GM12878 (cell line): Measurements from ENCODE around the gene SPIN1. TPM values are rescaled to one million over a fixed set of nuclear protein-coding genes. Genes with fewer than 3 reads are reported as not detected.
A peak's percentile ranks its signal among the peaks of the same experiment; 100 is the strongest.

ENCODE experiments used
- ATAC-seq: fragments of 200-7000 bp; cut with Tn5 transposase; 3 replicates; pipeline ENCODE4 v1.9.1; 2020; ENCODE audit warnings: mild to moderate bottlenecking, moderate library complexity
- BruUV-seq: library from RNA; stranded (reverse); fragments of 400-500 nt; replicated peaks from 2 replicates; lab custom pipeline; 2021; lab: Mats Ljungman, UMichigan
- CTCF ChIA-PET: fragments of 300-600 bp; sonication (Branson Sonifier 250); formaldehyde crosslinking; extraction: SDS; loops from one replicate; lab custom pipeline; 2021; ENCODE audit warnings: inconsistent platforms; lab: Yijun Ruan, JAX
- POLR2A ChIA-PET: fragments of 350-600 bp; formaldehyde crosslinking; extraction: SDS; loops from one replicate; lab custom pipeline; 2021; ENCODE audit warnings: inconsistent platforms; lab: Charles Lee
- RAD21 ChIA-PET: fragments of 300-600 bp; sonication (Branson Sonifier 250); formaldehyde crosslinking; loops from one replicate; lab custom pipeline; 2023; ENCODE audit warnings: antibody characterized with exemption; ENCODE audit not compliant: unreplicated experiment; lab: Charles Lee
- SMC1A ChIA-PET: fragments of 300-600 bp; sonication (Branson Sonifier 250); formaldehyde crosslinking; loops from one replicate; lab custom pipeline; 2023; ENCODE audit not compliant: unreplicated experiment, uncharacterized antibody; lab: Charles Lee
- DNase-seq: peaks from one replicate; pipeline ENCODE4 v3.0.0-alpha.2; 2011; ENCODE audit warnings: low read depth, low spot score
- FAIRE-seq: peaks from 3 replicates; lab custom pipeline; 2011; peaks lifted over from hg19 to GRCh38; lab: Jason Lieb, UNC
- H2AFZ ChIP-seq: 2 replicates; pipeline ENCODE4 v1.6.0; 2011; ENCODE audit warnings: low read depth, low read length, control low read depth; ENCODE audit not compliant: control insufficient read depth
- H3K27ac ChIP-seq: 2 replicates; pipeline ENCODE4 v1.5.1; 2011; ENCODE audit warnings: control low read depth; ENCODE audit not compliant: control insufficient read depth, insufficient read depth
- H3K27me3 ChIP-seq, 2 experiments: replicated peaks in 1 of 2; 2 replicates each; pipeline versions ENCODE4 v1.6.0 to v1.6.1; 2011; ENCODE audit warnings: low read length in 1 of 2; ENCODE audit not compliant: control insufficient read depth in 2 of 2, insufficient read depth in 2 of 2
- H3K36me3 ChIP-seq, 2 experiments: 2 replicates each; pipeline ENCODE4 v1.5.1; 2011; ENCODE audit warnings: low read length in 1 of 2; ENCODE audit not compliant: control insufficient read depth in 2 of 2, insufficient read depth in 2 of 2
- H3K4me1 ChIP-seq: 2 replicates; pipeline ENCODE4 v1.6.1; 2011; ENCODE audit warnings: mild to moderate bottlenecking, low read length, moderate library complexity, mixed read lengths; ENCODE audit not compliant: control insufficient read depth, insufficient read depth
- H3K4me2 ChIP-seq: 2 replicates; pipeline ENCODE4 v1.6.0; 2011; ENCODE audit warnings: control low read depth; ENCODE audit not compliant: control insufficient read depth, insufficient read depth
- H3K4me3 ChIP-seq: fragments of 200-600 bp; sonication (generic); 2 replicates; pipeline ENCODE4 v1.5.1; 2016
- H3K79me2 ChIP-seq: 2 replicates; pipeline ENCODE4 v1.6.0; 2011; ENCODE audit warnings: low read length; ENCODE audit not compliant: control insufficient read depth, insufficient read depth
- H3K9ac ChIP-seq: 2 replicates; pipeline ENCODE4 v1.8.0; 2011; ENCODE audit warnings: low read length, control low read depth, mixed read lengths; ENCODE audit not compliant: control insufficient read depth, insufficient read depth
- H3K9me3 ChIP-seq: replicated peaks from 3 replicates; pipeline ENCODE4 v1.5.1; 2011; ENCODE audit warnings: mild to moderate bottlenecking, low read length; ENCODE audit not compliant: control insufficient read depth, insufficient read depth
- H4K20me1 ChIP-seq: 2 replicates; pipeline ENCODE4 v1.6.0; 2011; ENCODE audit not compliant: control insufficient read depth, insufficient read depth
- BCL11A ChIP-seq: IDR thresholded peaks from 2 replicates; pipeline ENCODE4 v1.6.1; 2011; ENCODE audit warnings: low read depth, low read length
- CBX5 ChIP-seq: sonication (generic); IDR thresholded peaks from 2 replicates; pipeline ENCODE4 v1.6.1; 2016; ENCODE audit warnings: low read depth, moderate library complexity, mild to moderate bottlenecking, inconsistent platforms
- JUNB ChIP-seq: IDR thresholded peaks from 2 replicates; pipeline ENCODE4 v1.6.1; 2016; ENCODE audit warnings: antibody characterized with exemption, mild to moderate bottlenecking
- WGBS: methylation state at CpG from one replicate; pipeline ENCODE4 v1.1.6; 2016; ENCODE audit warnings: low lambda C conversion rate; ENCODE audit not compliant: insufficient replicate concordance, insufficient coverage; ENCODE audit errors: missing lambda C conversion rate; 5-methylcytosine and 5-hydroxymethylcytosine counted together
- in situ Hi-C: fragments of 300-500 bp; cut with MboI; formaldehyde crosslinking; loops from 9 replicates; pipeline ENCODE4 v1.14.3; 2018; ENCODE audit warnings: mixed read lengths
- intact Hi-C: fragments of 100-400 bp; cut with micrococcal nuclease; formaldehyde crosslinking; loops from one replicate; pipeline ENCODE4 v1.14.2; 2022; ENCODE audit not compliant: unreplicated experiment
- polyA plus RNA-seq, 11 experiments: library from polyadenylated mRNA; depleted of rRNA in 4 of 11; unstranded in 6 of 11; stranded (reverse) in 5 of 11; fragments of >200 nt; fragmentation: Nextera tagmentation in 4 of 11; fragmentation: Illumina TruSeq in 1 of 11; extraction: Ambion mirVana in 4 of 11; extraction: Trizol in 1 of 11; gene quantifications; 1 replicate in 1 of 11; 2 replicates in 10 of 11; pipeline versions ENCODE4 v1.2.1 to v1.2.3, GENCODE V29; 2011 to 2016; ENCODE audit warnings: inconsistent platforms in 2 of 11, missing spikeins in 2 of 11, low read depth in 1 of 11
- total RNA-seq, 4 experiments: library from RNA; depleted of rRNA in 3 of 4; stranded (reverse); fragments of >200 nt in 3 of 4; fragmentation: Illumina TruSeq in 1 of 4; extraction: Trizol in 1 of 4; gene quantifications; 2 replicates each; pipeline versions ENCODE4 v1.2.1 to v1.2.3, GENCODE V29; 2013 to 2021
- TF ChIP-seq, protein P1 (sequence below): IDR thresholded peaks from 2 replicates; pipeline ENCODE4 v1.6.1; 2012; ENCODE audit warnings: low read length, inconsistent platforms
- TF ChIP-seq, protein P2 (sequence below): fragments of 150-350 bp; IDR thresholded peaks from 2 replicates; pipeline ENCODE4 v1.6.1; 2014; ENCODE audit warnings: mild to moderate bottlenecking, low read depth, low read length

SPIN1 gene
- total and polyA plus RNA-seq, 10 of the 15 experiments (the other 5 are each of a cell fraction or from before 2014, with no cell fraction given): 6.6 to 30.3 (median 17.1) TPM

DNA sequence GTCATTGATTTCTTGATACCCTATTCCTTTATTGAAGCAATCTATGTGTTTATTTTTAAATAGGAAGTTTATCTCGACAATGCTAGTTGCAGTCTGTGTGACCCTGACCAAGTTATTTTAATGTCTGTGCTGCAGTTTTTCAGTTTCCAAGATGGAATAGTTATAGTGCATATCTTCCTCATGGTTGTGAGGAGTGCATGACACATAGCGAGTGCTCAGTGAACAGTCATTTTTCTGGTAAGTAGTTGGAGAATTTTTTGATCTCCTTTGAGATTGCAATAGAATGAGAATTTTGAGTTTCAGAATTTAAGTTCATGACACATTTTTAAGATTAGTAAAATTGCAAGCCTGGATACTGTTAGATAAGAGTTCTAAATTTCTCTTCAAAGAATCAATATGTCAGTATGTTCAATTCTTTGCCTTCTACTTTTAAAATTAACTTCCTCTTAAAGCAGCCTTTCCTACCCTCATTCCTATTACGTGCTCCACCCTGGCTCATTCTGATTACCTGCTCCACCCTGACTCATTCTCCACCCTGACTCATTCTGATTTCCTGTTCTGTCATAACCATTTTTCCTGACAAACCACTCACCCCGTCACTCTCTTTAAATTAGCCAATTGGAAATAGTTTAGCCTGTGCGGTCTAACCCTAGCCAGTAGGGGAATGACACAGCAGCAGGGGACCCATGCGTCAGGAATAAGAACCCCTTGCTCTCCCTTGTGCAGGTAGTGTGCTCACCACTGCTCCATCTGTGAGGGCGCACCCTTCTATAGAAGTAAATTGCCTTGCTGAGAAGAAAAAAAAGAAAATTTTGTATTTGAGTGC, 30.7 kb downstream of the SPIN1 start:
- Histone ChIP-seq H3K4me3 (no peak overlapping the region), H4K20me1 (no peaks in the 10 kb centered on the region), H3K27me3 (no peaks in the 10 kb centered on the region), H3K36me3 (peaks cover 0 to 2% of the 10 kb centered on the region in 2 experiments; a peak in 1 of 4 replicates), H3K4me1 (no peaks in the 10 kb centered on the region), H3K27ac (no peak overlapping the region), H3K9me3 (peaks cover 12% of the 10 kb centered on the region), H3K4me2 (no peak overlapping the region), H3K9ac (no peak overlapping the region), H3K79me2 (no peaks in the 10 kb centered on the region), H2AFZ (no peak overlapping the region)
- ATAC-seq (no peak), DNase-seq (no peak), FAIRE-seq (no peak)
- TF ChIP-seq, protein P1, sequence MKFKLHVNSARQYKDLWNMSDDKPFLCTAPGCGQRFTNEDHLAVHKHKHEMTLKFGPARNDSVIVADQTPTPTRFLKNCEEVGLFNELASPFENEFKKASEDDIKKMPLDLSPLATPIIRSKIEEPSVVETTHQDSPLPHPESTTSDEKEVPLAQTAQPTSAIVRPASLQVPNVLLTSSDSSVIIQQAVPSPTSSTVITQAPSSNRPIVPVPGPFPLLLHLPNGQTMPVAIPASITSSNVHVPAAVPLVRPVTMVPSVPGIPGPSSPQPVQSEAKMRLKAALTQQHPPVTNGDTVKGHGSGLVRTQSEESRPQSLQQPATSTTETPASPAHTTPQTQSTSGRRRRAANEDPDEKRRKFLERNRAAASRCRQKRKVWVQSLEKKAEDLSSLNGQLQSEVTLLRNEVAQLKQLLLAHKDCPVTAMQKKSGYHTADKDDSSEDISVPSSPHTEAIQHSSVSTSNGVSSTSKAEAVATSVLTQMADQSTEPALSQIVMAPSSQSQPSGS: no peak
- TF ChIP-seq JUNB (peak; percentile 30; the same call in 1 of the 2 replicates), CBX5 (peak; percentile 90), BCL11A (no peak)
- TF ChIP-seq, protein P2, sequence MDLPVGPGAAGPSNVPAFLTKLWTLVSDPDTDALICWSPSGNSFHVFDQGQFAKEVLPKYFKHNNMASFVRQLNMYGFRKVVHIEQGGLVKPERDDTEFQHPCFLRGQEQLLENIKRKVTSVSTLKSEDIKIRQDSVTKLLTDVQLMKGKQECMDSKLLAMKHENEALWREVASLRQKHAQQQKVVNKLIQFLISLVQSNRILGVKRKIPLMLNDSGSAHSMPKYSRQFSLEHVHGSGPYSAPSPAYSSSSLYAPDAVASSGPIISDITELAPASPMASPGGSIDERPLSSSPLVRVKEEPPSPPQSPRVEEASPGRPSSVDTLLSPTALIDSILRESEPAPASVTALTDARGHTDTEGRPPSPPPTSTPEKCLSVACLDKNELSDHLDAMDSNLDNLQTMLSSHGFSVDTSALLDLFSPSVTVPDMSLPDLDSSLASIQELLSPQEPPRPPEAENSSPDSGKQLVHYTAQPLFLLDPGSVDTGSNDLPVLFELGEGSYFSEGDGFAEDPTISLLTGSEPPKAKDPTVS: no peak
- ChIA-PET SMC1A (no interaction called here), RAD21 (no interaction called here), POLR2A (no interaction called here), CTCF (no interaction called here)
- no TSS peak for BruUV-seq
- WGBS: 66% methylated on average over 7 of the region's 7 CpGs
- intact Hi-C loops (no loop called here), in situ Hi-C loops (no loop called here)
